IMR-90 (cell line): Measurements from ENCODE around the gene WDR70. TPM values are rescaled to one million over a fixed set of nuclear protein-coding genes. Genes with fewer than 3 reads are reported as not detected.

Experiments used
- ATAC-seq: fragments of 200-7000 bp; cut with Tn5 transposase; 2 replicates; pipeline ENCODE4 v1.9.1; 2020; ENCODE audit warnings: low read depth, mild to moderate bottlenecking, moderate library complexity
- BruUV-seq: library from RNA; stranded (reverse); fragments of 400-500 nt; replicated peaks from 2 replicates; lab custom pipeline; 2021; lab: Mats Ljungman, UMichigan
- CTCF ChIA-PET: fragments of 300-600 bp; formaldehyde crosslinking; extraction: SDS; loops from one replicate; lab custom pipeline; 2021; ENCODE audit warnings: antibody characterized with exemption; lab: Yijun Ruan, JAX
- POLR2A ChIA-PET: fragments of 300-600 bp; sonication (Branson Sonifier 250); formaldehyde crosslinking; loops from one replicate; lab custom pipeline; 2022; ENCODE audit warnings: antibody characterized with exemption; ENCODE audit not compliant: unreplicated experiment; lab: Charles Lee
- DNase-seq: peaks from one replicate; pipeline ENCODE4 v3.0.0; 2013
- H2AFZ ChIP-seq: replicated peaks from 2 replicates; pipeline ENCODE3; 2013; ENCODE audit warnings: low read length, mild to moderate bottlenecking; ENCODE audit not compliant: poor library complexity
- H2AK5ac ChIP-seq: 2 replicates; pipeline ENCODE4 v1.6.1; 2013; ENCODE audit warnings: low read depth, low read length, inconsistent platforms
- H2AK9ac ChIP-seq: replicated peaks from 2 replicates; pipeline ENCODE3; 2013; ENCODE audit warnings: mild to moderate bottlenecking, low read depth, low read length, moderate library complexity; ENCODE audit not compliant: poor library complexity
- H2BK120ac ChIP-seq: 2 replicates; pipeline ENCODE4 v1.6.1; 2013; ENCODE audit warnings: low read depth, low read length, inconsistent platforms
- H2BK15ac ChIP-seq: 3 replicates; pipeline ENCODE4 v1.6.1; 2013; ENCODE audit warnings: low read depth, low read length, inconsistent platforms
- H2BK20ac ChIP-seq: 2 replicates; pipeline ENCODE4 v1.6.1; 2013; ENCODE audit warnings: low read depth, mild to moderate bottlenecking, inconsistent platforms, low read length, moderate library complexity
- H2BK5ac ChIP-seq: 2 replicates; pipeline ENCODE4 v1.6.1; 2013; ENCODE audit warnings: mild to moderate bottlenecking, low read depth, low read length, inconsistent platforms; ENCODE audit not compliant: poor library complexity, severe bottlenecking
- H3K14ac ChIP-seq: replicated peaks from 2 replicates; pipeline ENCODE4 v1.6.1; 2013; ENCODE audit warnings: low read depth, low read length, inconsistent platforms
- H3K18ac ChIP-seq: 2 replicates; pipeline ENCODE4 v1.6.1; 2013; ENCODE audit warnings: low read depth, low read length, control low read depth
- H3K23ac ChIP-seq: 2 replicates; pipeline ENCODE4 v1.6.1; 2013; ENCODE audit warnings: low read depth, low read length, inconsistent platforms
- H3K27ac ChIP-seq: 2 replicates; pipeline ENCODE4 v1.5.1; 2013; ENCODE audit warnings: mild to moderate bottlenecking, control low read depth, low read length; ENCODE audit not compliant: insufficient read depth
- H3K27me3 ChIP-seq: 2 replicates; pipeline ENCODE4 v1.6.1; 2013; ENCODE audit warnings: low read length; ENCODE audit not compliant: control insufficient read depth, insufficient read depth
- H3K36me3 ChIP-seq: 2 replicates; pipeline ENCODE4 v1.6.1; 2013; ENCODE audit warnings: low read length, mixed read lengths; ENCODE audit not compliant: control insufficient read depth, insufficient read depth
- H3K4ac ChIP-seq: 2 replicates; pipeline ENCODE4 v1.6.1; 2013; ENCODE audit warnings: low read depth, low read length, inconsistent platforms
- H3K4me1 ChIP-seq: 2 replicates; pipeline ENCODE4 v1.6.1; 2013; ENCODE audit warnings: low read length, mixed read lengths; ENCODE audit not compliant: control insufficient read depth, insufficient read depth
- H3K4me2 ChIP-seq: 2 replicates; pipeline ENCODE4 v1.6.1; 2013; ENCODE audit warnings: low read depth, mild to moderate bottlenecking, control low read depth, low read length, moderate library complexity
- H3K4me3 ChIP-seq: 2 replicates; pipeline ENCODE4 v1.5.1; 2013; ENCODE audit warnings: low read depth, mild to moderate bottlenecking, control low read depth, low read length, moderate library complexity; ENCODE audit not compliant: insufficient read depth
- H3K56ac ChIP-seq: 2 replicates; pipeline ENCODE4 v1.6.1; 2013; ENCODE audit warnings: low read length, inconsistent platforms; ENCODE audit not compliant: insufficient read depth; ENCODE audit errors: extremely low read depth
- H3K79me1 ChIP-seq, 2 experiments: 2 replicates each; pipeline ENCODE4 v1.6.1; 2013; ENCODE audit warnings: low read length in 2 of 2, inconsistent platforms in 1 of 2, low read depth in 1 of 2
- H3K9ac ChIP-seq: 2 replicates; pipeline ENCODE4 v1.6.1; 2013; ENCODE audit warnings: low read depth, low read length, control low read depth
- H3K9me1 ChIP-seq: 2 replicates; pipeline ENCODE4 v1.6.1; 2013; ENCODE audit warnings: low read length, inconsistent platforms; ENCODE audit not compliant: insufficient read depth
- H3K9me3 ChIP-seq: 2 replicates; pipeline ENCODE4 v1.6.1; 2013; ENCODE audit warnings: low read length; ENCODE audit not compliant: control insufficient read depth, insufficient read depth
- H4K20me1 ChIP-seq: 2 replicates; pipeline ENCODE4 v1.6.1; 2013; ENCODE audit warnings: low read length, inconsistent platforms; ENCODE audit not compliant: insufficient read depth
- H4K5ac ChIP-seq: 2 replicates; pipeline ENCODE4 v1.6.1; 2013; ENCODE audit warnings: mild to moderate bottlenecking, low read depth, low read length, control low read depth
- H4K8ac ChIP-seq, 2 experiments: 2 replicates each; pipeline ENCODE4 v1.6.1; 2013; ENCODE audit warnings: low read depth in 2 of 2, low read length in 2 of 2, control low read depth in 1 of 2, inconsistent platforms in 1 of 2
- H4K91ac ChIP-seq: 2 replicates; pipeline ENCODE4 v1.6.1; 2013; ENCODE audit warnings: low read depth, low read length, inconsistent platforms; ENCODE audit not compliant: insufficient read depth
- BHLHE40 ChIP-seq: fragments of 150-350 bp; IDR thresholded peaks from 2 replicates; pipeline ENCODE4 v1.6.1; 2016; ENCODE audit warnings: mild to moderate bottlenecking, low read depth, low read length
- CEBPB ChIP-seq: IDR thresholded peaks from 2 replicates; pipeline ENCODE4 v1.6.1; 2012; ENCODE audit warnings: low read depth, low read length, improper control_type of control experiment
- FOS ChIP-seq: fragments of 150-350 bp; IDR thresholded peaks from 2 replicates; pipeline ENCODE4 v1.6.1; 2016; ENCODE audit warnings: low read depth, low read length
- MAFK ChIP-seq: IDR thresholded peaks from 2 replicates; pipeline ENCODE4 v1.6.1; 2012; ENCODE audit warnings: low read depth, low read length, improper control_type of control experiment
- MXI1 ChIP-seq: IDR thresholded peaks from 2 replicates; pipeline ENCODE4 v1.6.1; 2012; ENCODE audit warnings: low read depth, mild to moderate bottlenecking, low read length, moderate library complexity, borderline replicate concordance
- NFE2L2 ChIP-seq: fragments of 150-350 bp; IDR thresholded peaks from 2 replicates; pipeline ENCODE4 v1.6.1; 2016; ENCODE audit warnings: low read depth, mild to moderate bottlenecking, low read length
- RAD21 ChIP-seq: IDR thresholded peaks from 2 replicates; pipeline ENCODE4 v1.6.1; 2012; ENCODE audit warnings: low read length, improper control_type of control experiment
- RCOR1 ChIP-seq: IDR thresholded peaks from 2 replicates; pipeline ENCODE4 v1.6.1; 2012; ENCODE audit warnings: mild to moderate bottlenecking, low read length, improper control_type of control experiment; ENCODE audit not compliant: insufficient replicate concordance
- SMC3 ChIP-seq: fragments of 150-350 bp; IDR thresholded peaks from 2 replicates; pipeline ENCODE4 v1.6.1; 2016; ENCODE audit warnings: low read depth, mild to moderate bottlenecking, antibody characterized with exemption, low read length, moderate library complexity
- WGBS, 2 experiments: methylation state at CpG; one replicate each; pipeline versions ENCODE4 v1.1.5 to v1.1.7; 2013; ENCODE audit warnings: missing lambda C conversion rate in 2 of 2; ENCODE audit not compliant: insufficient read length in 1 of 2; ENCODE audit errors: extremely low coverage in 2 of 2; 5-methylcytosine and 5-hydroxymethylcytosine counted together
- dilution Hi-C: fragments of 300-500 bp; cut with HindIII; formaldehyde crosslinking; loops from one replicate; pipeline ENCODE4 v1.14.3; 2018; ENCODE audit warnings: low sequenced_read_pairs; ENCODE audit not compliant: unreplicated experiment
- in situ Hi-C: fragments of 300-500 bp; cut with MboI; formaldehyde crosslinking; loops from 3 replicates; pipeline ENCODE4 v1.14.3; 2019; ENCODE audit warnings: low sequenced_read_pairs, inconsistent platforms, mixed read lengths
- intact Hi-C: fragments of 100-400 bp; cut with micrococcal nuclease; formaldehyde crosslinking; loops from 2 replicates; pipeline ENCODE4 v1.10.0; 2022
- polyA plus RNA-seq, 3 experiments: library from polyadenylated mRNA; depleted of rRNA; stranded (reverse); fragments of >200 nt; gene quantifications; 2 replicates each; pipeline ENCODE4 v1.2.3, GENCODE V29; 2012; ENCODE audit warnings: low replicate concordance in 1 of 3
- total RNA-seq: library from RNA; depleted of rRNA; stranded (reverse); fragments of >200 nt; gene quantifications from 2 replicates; pipeline ENCODE4 v1.2.3, GENCODE V29; 2012
- TF ChIP-seq, protein P1 (sequence below): fragments of 150-350 bp; IDR thresholded peaks from 2 replicates; pipeline ENCODE4 v1.6.1; 2017; ENCODE audit warnings: mild to moderate bottlenecking, antibody characterized with exemption, low read length, low read depth

Gene WDR70
- total and polyA plus RNA-seq, 2 of the 4 experiments (the other 2 are of a cell fraction), result 16.7 to 29.9 TPM

DNA sequence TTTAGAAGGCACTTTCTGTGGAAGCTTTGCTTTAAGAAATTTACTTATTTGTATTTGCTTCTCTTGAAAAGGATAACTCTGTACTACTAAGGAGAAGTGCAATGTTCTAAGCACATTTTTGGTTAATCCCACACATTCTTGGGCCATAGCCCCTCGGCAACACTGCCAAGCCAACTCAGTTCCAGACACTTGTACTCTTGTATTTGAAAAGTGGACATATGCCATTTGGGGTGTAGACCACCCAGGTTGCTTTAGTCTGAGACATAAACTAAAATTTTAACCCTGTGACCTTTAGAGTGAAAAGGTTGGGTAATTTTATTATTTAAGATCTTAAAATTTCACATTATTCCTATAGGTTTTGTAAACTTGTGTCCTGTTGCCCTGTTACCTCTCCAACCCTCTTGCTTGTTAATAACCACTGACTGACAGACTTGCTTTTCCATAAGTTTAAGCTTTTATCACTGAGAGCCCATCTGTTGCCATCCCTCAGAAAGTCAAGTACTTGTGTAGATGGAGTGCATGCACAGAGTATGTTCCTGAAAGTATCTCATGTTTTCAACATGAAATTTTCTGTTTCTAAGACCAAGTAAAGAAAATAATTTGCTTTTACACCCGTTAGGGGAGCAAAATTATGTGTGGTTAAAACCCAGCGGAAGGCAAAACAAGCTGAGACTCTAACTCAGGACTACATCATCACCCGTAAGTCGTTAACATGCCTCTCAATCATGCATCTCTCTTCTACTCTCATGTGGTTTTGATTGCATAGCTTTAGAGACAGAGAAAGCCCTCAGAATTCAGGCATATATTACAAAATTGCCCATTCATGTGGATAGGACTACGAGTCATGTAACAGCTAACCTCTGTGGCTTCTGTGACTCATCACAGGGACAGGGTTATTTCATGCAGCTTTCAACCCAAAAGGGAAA is 343.4 kb downstream of the WDR70 start:
- H3K4me1 ChIP-seq, result peaks cover 9% of the 10 kb centered on the region
- ChIA-PET CTCF (interaction anchor here (0.8 to 1.8 kb wide), 6 partner anchors 12 to 114 kb away, joined by 3 to 7 read pairs (median 5); no protein-coding TSS in a partner anchor), POLR2A (interaction anchor here (0.7 kb wide), 1 partner anchor 19 kb away, joined by 3 read pairs; no protein-coding TSS in a partner anchor)
- H3K36me3 ChIP-seq, result peaks cover 5% of the 10 kb centered on the region
- TF ChIP-seq MAFK (peak; percentile 64; the same call in 1 of the 2 replicates), RCOR1 (peak; percentile 57), FOS (peak; percentile 94), RAD21 (peak; percentile 25; the same call in 1 of the 2 replicates), MXI1 (no peak), NFE2L2 (peak; percentile 74), SMC3 (no peak), BHLHE40 (peak; percentile 69), CEBPB (peak; percentile 91)
- TF ChIP-seq, protein P1, sequence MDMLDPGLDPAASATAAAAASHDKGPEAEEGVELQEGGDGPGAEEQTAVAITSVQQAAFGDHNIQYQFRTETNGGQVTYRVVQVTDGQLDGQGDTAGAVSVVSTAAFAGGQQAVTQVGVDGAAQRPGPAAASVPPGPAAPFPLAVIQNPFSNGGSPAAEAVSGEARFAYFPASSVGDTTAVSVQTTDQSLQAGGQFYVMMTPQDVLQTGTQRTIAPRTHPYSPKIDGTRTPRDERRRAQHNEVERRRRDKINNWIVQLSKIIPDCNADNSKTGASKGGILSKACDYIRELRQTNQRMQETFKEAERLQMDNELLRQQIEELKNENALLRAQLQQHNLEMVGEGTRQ, result no peak
- no peak overlapping the region for H3K4me3 ChIP-seq
- peak overlapping the region; percentile 35; the same call in 1 of the 2 replicates for H3K4me2 ChIP-seq
- no peaks in the 10 kb centered on the region for H3K9me3 ChIP-seq
- DNase-seq (peak; percentile 96), ATAC-seq (peak; percentile 93)
- H3K9ac ChIP-seq, result no peak overlapping the region; the same call in 1 of the 2 replicates
- H4K8ac ChIP-seq, result peak overlapping the region in 1 of 2 experiments; percentile 39; a peak in 1 of 4 replicates
- no TSS peak for BruUV-seq
- H3K56ac ChIP-seq, result no peak overlapping the region
- H4K5ac ChIP-seq, result no peak overlapping the region
- peaks cover 0 to 3% of the 10 kb centered on the region in 2 experiments; a peak in 1 of 4 replicates for H3K79me1 ChIP-seq
- H4K20me1 ChIP-seq, result peaks cover 7% of the 10 kb centered on the region; the same call in 1 of the 2 replicates
- H3K4ac ChIP-seq, result peak overlapping the region; percentile 71; the same call in 1 of the 2 replicates
- dilution Hi-C loops, result no loop called here
- H3K23ac ChIP-seq, result 0 out of 2 replicates have a peak overlapping the region, but pooled peaks have one; percentile 37
- no peak overlapping the region for H2AK9ac ChIP-seq
- no peaks in the 10 kb centered on the region for H3K27me3 ChIP-seq
- H2BK5ac ChIP-seq, result peak overlapping the region; percentile 45
- in situ Hi-C loops, result no loop called here
- WGBS, 2 experiments, result no CpG with 5 or more reads among the region's 6 CpGs
- H4K91ac ChIP-seq, result no peak overlapping the region
- peak overlapping the region; percentile 85; the same call in 1 of the 2 replicates for H2AK5ac ChIP-seq
- peak overlapping the region; percentile 21; the same call in 1 of the 2 replicates for H3K18ac ChIP-seq
- H2BK120ac ChIP-seq, result peak overlapping the region; percentile 66
- no peak overlapping the region; the same call in 1 of the 2 replicates for H3K14ac ChIP-seq
- intact Hi-C loops, result loop anchor here (1.0 to 5.0 kb wide), 3 partner anchors 16 to 471 kb away; no protein-coding TSS in a partner anchor
- H3K9me1 ChIP-seq, result peaks cover 10% of the 10 kb centered on the region
- H2BK20ac ChIP-seq, result peak overlapping the region; percentile 76; the same call in 1 of the 2 replicates
- no peak overlapping the region for H3K27ac ChIP-seq
- H2BK15ac ChIP-seq, result peak overlapping the region; percentile 35; the same call in 1 of the 3 replicates
- no peak overlapping the region for H2AFZ ChIP-seq
